GM18499 (cell line): ENCODE results near the gene WRNIP1.

Experiments used
- ATAC-seq: cut with Tn5 transposase; IDR thresholded peaks from one replicate; pipeline ENCODE4 v1.9.1; 2021; ENCODE audit warnings: moderate number of reproducible peaks; ENCODE audit not compliant: insufficient read depth, unreplicated experiment

The WRNIP1 gene

DNA sequence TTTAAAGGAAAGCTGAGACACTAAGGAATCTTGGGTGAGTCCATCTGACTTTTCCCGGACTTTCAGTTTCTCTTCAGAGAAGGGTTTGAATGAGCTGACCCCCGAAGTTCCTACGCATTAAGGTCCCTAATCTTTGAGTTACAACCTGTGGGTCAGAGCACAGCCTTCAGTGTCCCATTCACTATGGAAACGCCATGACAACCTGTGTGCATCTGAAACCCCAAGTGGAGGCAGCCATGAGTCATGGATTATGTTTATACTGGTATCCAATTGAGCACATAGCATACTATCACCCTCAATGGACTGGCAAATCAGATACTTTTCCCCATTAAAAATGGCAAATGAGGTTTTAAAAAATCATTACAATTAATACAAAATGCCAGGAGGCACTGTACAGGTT is 25.9 kb upstream of the WRNIP1 start:
- no peak for ATAC-seq

DNA sequence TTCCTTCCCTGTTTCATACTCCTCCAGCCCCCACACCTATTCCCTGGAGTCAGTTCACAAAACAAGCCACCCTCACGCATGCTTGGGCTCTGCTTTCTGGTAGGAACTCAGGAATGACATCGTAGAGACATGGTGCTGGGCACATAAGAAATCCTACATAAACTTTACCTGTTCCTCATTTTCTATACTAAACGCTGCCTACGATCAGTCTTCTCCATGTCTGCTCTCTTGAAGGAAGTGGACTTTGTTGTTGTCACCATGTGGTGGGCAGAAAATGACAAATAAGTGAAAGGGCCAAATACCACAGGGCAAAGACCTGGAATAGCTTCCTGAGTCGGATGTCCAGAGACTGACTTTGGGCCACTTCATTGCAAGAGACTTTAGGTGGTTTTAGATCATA is 24.6 kb upstream of the WRNIP1 start:
- ATAC-seq, result no peak

DNA sequence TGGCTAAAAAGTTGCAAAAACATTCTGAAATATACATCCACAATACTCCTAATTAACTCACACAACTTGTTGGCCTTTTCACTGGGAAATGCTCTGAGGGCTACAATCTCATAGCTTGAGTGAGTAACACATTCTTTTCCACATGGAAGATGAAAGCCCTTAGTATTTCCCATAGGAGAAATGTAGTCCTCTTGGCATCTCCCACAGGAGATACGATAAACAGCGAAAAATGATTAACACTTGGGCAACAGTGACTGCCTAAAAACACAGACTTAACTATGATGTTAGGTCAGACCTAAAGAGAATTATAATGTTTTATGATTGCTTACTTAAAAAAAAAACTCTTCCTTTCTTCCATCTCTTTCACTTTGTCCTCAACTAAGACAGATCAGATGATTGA is 23.4 kb upstream of the WRNIP1 start:
- ATAC-seq, result no peak

DNA sequence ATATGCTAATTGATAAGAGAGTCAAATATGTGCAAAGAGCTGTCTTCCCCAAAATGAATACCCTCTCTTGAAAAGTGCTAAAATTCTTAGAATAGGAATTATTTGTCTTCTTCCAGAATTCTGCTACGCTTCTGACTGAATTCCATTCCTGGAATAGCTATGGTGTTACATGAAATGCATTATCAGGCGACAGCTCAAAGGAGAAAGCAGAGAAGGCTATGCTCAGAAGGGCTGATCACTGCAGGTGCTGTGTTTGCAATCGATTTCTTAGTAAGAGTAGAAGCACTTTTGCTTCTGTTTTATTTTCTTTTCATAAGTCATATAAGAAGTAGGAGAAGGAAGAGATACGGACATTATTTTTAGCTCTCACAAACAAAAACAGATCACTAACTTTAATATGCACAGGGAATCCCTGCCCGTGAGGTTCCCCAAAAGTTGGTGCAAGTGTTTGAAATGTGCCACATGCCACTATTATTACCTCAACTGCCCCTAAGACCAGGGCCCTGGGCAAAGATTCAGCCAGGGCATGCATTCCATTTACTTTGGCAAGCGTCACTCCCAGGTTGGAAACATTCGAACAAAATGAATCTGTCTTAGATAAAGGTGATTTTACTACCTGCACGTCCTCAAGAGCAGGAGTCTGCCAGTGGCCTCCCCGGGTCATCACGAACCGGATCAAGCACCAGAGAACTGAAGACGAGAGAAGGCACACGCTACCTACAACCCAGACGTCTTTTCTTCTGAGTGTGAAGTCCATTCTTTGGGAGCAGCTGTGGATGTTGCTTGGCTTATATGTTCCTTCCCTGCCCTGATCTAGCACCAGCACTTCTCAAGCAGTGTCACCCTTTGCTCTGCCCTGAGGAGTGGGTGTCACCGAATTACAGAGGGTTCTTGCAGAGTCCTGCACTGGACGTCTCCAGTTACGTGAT is 21.6 kb upstream of the WRNIP1 start:
- no peak for ATAC-seq

- ATAC-seq, result no peak
Measured at GRCh38 chr6:2744209-2744771, 20.9 kb upstream of the WRNIP1 start.

GRCh38 chr6:2744778-2745177 is 20.4 kb upstream of the WRNIP1 start:
- ATAC-seq, result no peak

- no peak for ATAC-seq
Measured at GRCh38 chr6:2745246-2745645, 19.9 kb upstream of the WRNIP1 start.

- no peak for ATAC-seq
Measured at GRCh38 chr6:2746557-2747061, 18.6 kb upstream of the WRNIP1 start.

- ATAC-seq, result no peak
Measured at GRCh38 chr6:2748183-2748582, 17.0 kb upstream of the WRNIP1 start.

DNA sequence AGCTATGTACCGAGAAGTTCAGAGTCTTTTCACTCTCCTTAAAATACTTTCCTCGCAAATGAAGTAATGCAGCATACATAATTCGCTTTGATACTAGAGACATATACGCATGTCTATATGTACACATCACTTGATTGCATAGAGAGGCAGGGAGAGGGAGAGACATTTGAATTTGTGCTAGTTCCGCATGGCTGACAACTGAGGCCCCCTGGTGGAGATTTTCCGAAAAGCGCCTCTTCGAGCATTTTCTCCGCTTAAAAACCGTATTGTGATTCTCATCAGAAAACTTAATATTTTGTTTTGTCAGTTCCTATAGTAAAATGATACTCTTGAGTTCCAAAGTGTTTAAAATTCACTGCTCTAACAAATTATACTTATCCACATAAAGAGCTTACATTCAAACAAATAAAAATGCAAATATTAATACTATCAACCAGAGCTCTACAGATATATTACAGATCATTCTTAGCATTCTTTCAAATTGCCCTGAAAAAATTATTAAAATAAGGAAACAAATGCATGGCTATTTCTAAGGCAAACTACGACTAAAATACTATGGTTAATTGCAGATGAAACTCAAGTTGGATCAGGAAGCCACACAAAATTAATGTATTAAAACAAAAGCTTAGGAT is 15.1 kb upstream of the WRNIP1 start:
- no peak for ATAC-seq

DNA sequence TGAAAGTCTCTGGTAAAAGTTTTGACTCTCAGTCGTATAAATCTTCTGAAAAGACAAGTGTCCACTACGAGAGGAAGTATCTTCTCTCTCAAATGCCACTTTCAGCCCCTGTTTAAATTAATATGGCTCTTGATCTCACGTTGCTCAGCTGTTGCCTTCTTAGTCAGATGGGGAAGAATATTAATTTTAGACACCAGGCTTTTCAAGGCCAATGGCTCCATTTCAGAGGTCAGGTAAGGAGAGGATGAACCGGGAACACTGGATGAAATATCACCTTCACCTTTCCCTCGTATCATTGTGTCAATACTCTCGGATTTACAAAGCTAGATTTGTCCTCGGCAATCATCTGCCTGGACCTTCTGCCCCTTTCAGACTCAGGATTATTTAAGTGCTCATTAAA is 14.4 kb upstream of the WRNIP1 start, which contains the start of gene MYLK4:
Gene MYLK4 (minus strand): TSS at position 91 of the 400 bp plus-strand sequence. CDS start 1,628 bp downstream, outside the sequence.
- no peak for ATAC-seq

GRCh38 chr6:2751871-2752270 is 13.3 kb upstream of the WRNIP1 start:
- no peak for ATAC-seq

- ATAC-seq, result no peak
Measured at GRCh38 chr6:2752477-2753109, 12.6 kb upstream of the WRNIP1 start.

GRCh38 chr6:2753110-2753489 is 12.1 kb upstream of the WRNIP1 start:
- ATAC-seq, result no peak

GRCh38 chr6:2753743-2754142 is 11.4 kb upstream of the WRNIP1 start:
- no peak for ATAC-seq

DNA sequence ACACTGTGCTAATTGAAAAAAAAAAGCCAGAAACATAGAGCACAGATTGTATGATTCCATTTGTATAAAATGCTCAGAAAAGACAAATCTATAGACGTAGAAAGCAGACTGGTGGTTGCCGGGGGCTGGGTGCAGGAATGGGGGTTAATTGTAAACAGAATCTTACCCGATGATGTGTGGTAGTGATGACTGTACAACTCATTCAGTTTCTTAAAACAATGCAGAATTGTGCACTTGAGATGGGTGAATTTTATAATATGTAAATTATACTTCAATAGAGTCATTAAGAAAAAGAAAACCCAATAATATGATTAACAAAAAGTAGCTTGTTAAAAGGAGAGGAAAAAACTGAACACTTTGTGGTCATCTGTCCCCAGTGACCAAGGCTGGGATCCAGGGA is 10.8 kb upstream of the WRNIP1 start:
- ATAC-seq, result no peak

- ATAC-seq, result no peak
Measured at GRCh38 chr6:2754911-2755310, 10.3 kb upstream of the WRNIP1 start.

- ATAC-seq, result no peak
Measured at GRCh38 chr6:2755456-2755855, 9.7 kb upstream of the WRNIP1 start.

- no peak for ATAC-seq
Measured at GRCh38 chr6:2756241-2756640, 9.0 kb upstream of the WRNIP1 start.

GRCh38 chr6:2756687-2757224 is 8.4 kb upstream of the WRNIP1 start:
- ATAC-seq, result no peak
